DND-41 (cell line): ENCODE data around the gene DCST1.

Experiments used
- ATAC-seq: fragments of 200-7000 bp; cut with Tn5 transposase; 3 replicates; pipeline ENCODE4 v1.9.1; 2021; ENCODE audit warnings: low read depth; ENCODE audit not compliant: insufficient read depth
- DNase-seq: peaks from one replicate; pipeline ENCODE4 v3.0.0-alpha.2; 2020
- H2AFZ ChIP-seq: 2 replicates; pipeline ENCODE4 v1.6.0; 2012; ENCODE audit warnings: low read depth, low read length
- H3K27ac ChIP-seq: 2 replicates; pipeline ENCODE4 v1.5.1; 2012; ENCODE audit warnings: low read length, inconsistent platforms
- H3K27me3 ChIP-seq: fragments of 200-600 bp; sonication (generic); 2 replicates; pipeline ENCODE4 v1.6.0; 2012; ENCODE audit warnings: low read length, mild to moderate bottlenecking, inconsistent platforms; ENCODE audit not compliant: insufficient read depth, poor library complexity
- H3K36me3 ChIP-seq: 2 replicates; pipeline ENCODE4 v1.5.1; 2012; ENCODE audit warnings: low read length, inconsistent platforms; ENCODE audit not compliant: insufficient read depth
- H3K4me1 ChIP-seq: 2 replicates; pipeline ENCODE4 v1.5.1; 2012; ENCODE audit warnings: mild to moderate bottlenecking, low read length; ENCODE audit not compliant: insufficient read depth
- H3K4me2 ChIP-seq: 2 replicates; pipeline ENCODE4 v1.6.0; 2012; ENCODE audit warnings: mild to moderate bottlenecking, moderate library complexity, low read length, inconsistent platforms; ENCODE audit not compliant: insufficient read depth
- H3K4me3 ChIP-seq, 2 experiments: fragments of 200-600 bp in 1 of 2; shearing (Covaris generic) in 1 of 2; 2 replicates each; pipeline ENCODE4 v1.5.1; 2012 to 2016; ENCODE audit warnings: inconsistent platforms in 2 of 2, low read length in 2 of 2, mild to moderate bottlenecking in 2 of 2, low read depth in 1 of 2, moderate library complexity in 1 of 2
- H3K79me2 ChIP-seq: 2 replicates; pipeline ENCODE4 v1.6.0; 2012; ENCODE audit warnings: low read length, inconsistent platforms; ENCODE audit not compliant: insufficient read depth
- H3K9ac ChIP-seq: 2 replicates; pipeline ENCODE4 v1.6.0; 2012; ENCODE audit warnings: low read depth, mild to moderate bottlenecking, inconsistent platforms, low read length, moderate library complexity
- H3K9me3 ChIP-seq: 2 replicates; pipeline ENCODE4 v1.5.1; 2012; ENCODE audit warnings: low read length, moderate library complexity, mild to moderate bottlenecking, inconsistent platforms; ENCODE audit not compliant: insufficient read depth, severe bottlenecking
- H4K20me1 ChIP-seq: 2 replicates; pipeline ENCODE4 v1.6.0; 2012; ENCODE audit warnings: low read length; ENCODE audit not compliant: insufficient read depth
- EZH2 ChIP-seq: IDR thresholded peaks from 3 replicates; pipeline ENCODE4 v1.6.1; 2012; ENCODE audit warnings: borderline replicate concordance, low read depth, mild to moderate bottlenecking, moderate library complexity, low read length, inconsistent platforms; ENCODE audit not compliant: severe bottlenecking
- TF ChIP-seq, protein P1 (sequence below): IDR thresholded peaks from 2 replicates; pipeline ENCODE4 v1.5.1; 2012; ENCODE audit warnings: borderline replicate concordance, low read length, moderate library complexity, mild to moderate bottlenecking; ENCODE audit not compliant: poor library complexity, severe bottlenecking; ENCODE audit errors: extremely low read depth

Gene DCST1

DNA sequence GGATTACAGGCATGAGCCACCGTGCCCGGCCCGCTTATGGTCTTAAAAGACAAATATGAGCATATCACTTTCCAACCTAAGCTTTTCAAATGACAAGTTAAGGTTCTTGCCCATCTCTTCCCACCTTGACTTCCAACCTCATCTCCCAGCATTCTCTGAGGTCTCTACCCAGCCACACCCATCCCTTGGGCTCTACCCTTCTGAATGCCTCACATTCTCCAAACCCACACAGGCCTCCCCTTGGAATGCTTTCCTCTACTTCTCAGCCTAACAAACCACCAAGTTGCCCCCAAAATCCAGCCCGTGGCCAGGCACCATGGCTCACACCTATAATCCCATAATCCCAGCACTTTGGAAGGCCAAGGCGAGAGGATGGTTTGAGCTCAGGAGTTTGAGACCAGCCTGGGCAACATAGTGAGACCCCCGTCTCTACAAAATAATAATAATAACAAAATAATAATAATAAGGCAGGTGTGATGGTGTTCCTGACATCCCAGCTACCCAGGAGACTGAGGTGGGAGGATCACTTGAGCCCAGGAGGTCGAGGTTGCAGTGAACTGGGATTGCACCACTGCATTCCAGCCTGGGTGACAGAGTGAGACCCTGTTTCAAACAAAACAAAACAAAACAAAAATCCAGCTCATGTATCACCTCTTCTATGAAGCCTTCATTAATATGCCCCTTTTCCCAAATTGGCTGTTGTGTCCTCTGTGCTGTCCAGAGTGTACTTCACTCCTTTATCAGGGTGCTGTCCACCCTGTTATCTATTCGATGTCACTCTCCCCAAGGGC, 11.3 kb upstream of the DCST1 start:
- Histone ChIP-seq H4K20me1 (peaks cover 21% of the 10 kb centered on the region), H3K27ac (no peak overlapping the region), H3K27me3 (peaks cover 22% of the 10 kb centered on the region), H3K4me3 (no peak overlapping the region), H3K79me2 (no peaks in the 10 kb centered on the region), H3K4me2 (no peak overlapping the region), H3K36me3 (no peaks in the 10 kb centered on the region), H3K4me1 (peaks cover 7% of the 10 kb centered on the region), H3K9me3 (no peaks in the 10 kb centered on the region), H3K9ac (no peak overlapping the region), H2AFZ (no peak overlapping the region)
- TF ChIP-seq, protein P1, sequence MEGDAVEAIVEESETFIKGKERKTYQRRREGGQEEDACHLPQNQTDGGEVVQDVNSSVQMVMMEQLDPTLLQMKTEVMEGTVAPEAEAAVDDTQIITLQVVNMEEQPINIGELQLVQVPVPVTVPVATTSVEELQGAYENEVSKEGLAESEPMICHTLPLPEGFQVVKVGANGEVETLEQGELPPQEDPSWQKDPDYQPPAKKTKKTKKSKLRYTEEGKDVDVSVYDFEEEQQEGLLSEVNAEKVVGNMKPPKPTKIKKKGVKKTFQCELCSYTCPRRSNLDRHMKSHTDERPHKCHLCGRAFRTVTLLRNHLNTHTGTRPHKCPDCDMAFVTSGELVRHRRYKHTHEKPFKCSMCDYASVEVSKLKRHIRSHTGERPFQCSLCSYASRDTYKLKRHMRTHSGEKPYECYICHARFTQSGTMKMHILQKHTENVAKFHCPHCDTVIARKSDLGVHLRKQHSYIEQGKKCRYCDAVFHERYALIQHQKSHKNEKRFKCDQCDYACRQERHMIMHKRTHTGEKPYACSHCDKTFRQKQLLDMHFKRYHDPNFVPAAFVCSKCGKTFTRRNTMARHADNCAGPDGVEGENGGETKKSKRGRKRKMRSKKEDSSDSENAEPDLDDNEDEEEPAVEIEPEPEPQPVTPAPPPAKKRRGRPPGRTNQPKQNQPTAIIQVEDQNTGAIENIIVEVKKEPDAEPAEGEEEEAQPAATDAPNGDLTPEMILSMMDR: no peak
- TF ChIP-seq EZH2: no peak
- no peak for DNase-seq
- no peak for ATAC-seq

DNA sequence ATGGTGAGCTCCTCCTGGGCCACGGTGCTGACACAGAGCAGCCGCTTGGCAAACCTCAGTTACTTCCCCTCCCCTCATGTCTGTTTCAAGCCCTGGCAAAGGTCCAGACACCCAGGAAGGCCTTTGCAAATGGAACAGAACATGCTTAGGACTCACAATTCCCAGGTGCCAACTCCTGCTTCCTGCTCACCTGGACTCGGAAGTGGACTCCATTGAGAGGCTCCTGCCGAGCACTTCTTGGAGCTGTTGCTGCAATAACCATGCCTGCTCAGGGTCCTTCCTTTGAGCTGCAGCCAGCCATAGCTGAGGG, 10.7 kb upstream of the DCST1 start:
- Histone ChIP-seq H3K27me3 (peaks cover 22% of the 10 kb centered on the region), H3K4me3 (no peak overlapping the region), H2AFZ (no peak overlapping the region), H3K4me1 (peaks cover 2% of the 10 kb centered on the region), H3K27ac (no peak overlapping the region), H3K9me3 (no peaks in the 10 kb centered on the region), H3K79me2 (no peaks in the 10 kb centered on the region), H3K4me2 (no peak overlapping the region), H3K9ac (no peak overlapping the region), H3K36me3 (no peaks in the 10 kb centered on the region), H4K20me1 (peaks cover 18% of the 10 kb centered on the region)
- ATAC-seq (no peak), DNase-seq (no peak)
- TF ChIP-seq, protein P1: no peak
- no peak for TF ChIP-seq EZH2

DNA sequence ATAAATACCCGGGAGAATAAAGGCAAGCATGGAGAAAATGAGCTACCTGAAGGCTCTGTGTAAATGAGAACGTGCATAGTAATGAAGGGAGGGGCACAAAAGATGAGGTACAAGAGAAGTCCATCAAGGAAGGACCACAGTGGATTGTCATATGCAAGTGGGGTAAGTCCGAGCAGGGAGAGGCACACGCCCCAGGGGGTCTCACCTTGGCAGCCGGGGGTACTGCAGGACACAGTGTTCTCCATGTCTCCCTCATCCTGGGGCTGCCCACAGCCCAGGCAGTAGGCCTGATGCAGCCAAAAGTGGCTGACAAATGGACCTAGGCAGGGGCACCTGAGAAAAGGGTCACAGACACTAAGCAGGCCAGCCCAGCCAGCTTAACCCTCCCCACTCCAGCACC, 10.0 kb upstream of the DCST1 start:
- DNase-seq (no peak), ATAC-seq (no peak)
- Histone ChIP-seq H4K20me1 (peaks cover 14% of the 10 kb centered on the region), H3K4me2 (no peak overlapping the region), H3K4me3 (no peak overlapping the region), H3K27ac (no peak overlapping the region), H3K36me3 (no peaks in the 10 kb centered on the region), H3K4me1 (no peaks in the 10 kb centered on the region), H3K9ac (no peak overlapping the region), H3K27me3 (peaks cover 21% of the 10 kb centered on the region), H3K9me3 (no peaks in the 10 kb centered on the region), H3K79me2 (no peaks in the 10 kb centered on the region), H2AFZ (no peak overlapping the region)
- TF ChIP-seq, protein P1: no peak
- no peak for TF ChIP-seq EZH2
